ENCODE results near the gene CRLF1.
A peak's percentile ranks its signal among the peaks of the same experiment; 100 is the strongest.

Gene CRLF1

GRCh38 chr19:18637673-18638630 is 31.4 kb upstream of the CRLF1 start:
- Histone ChIP-seq H3K36me3 (replicated peaks; ENCODE audit: insufficient read depth, low read length) (no peaks in the 10 kb centered on the region), H4K20me1 (ENCODE audit: insufficient read depth, low read length) (no peaks in the 10 kb centered on the region), H3K9me2 (replicated peaks; ENCODE audit: insufficient read depth, low read length) (no peaks in the 10 kb centered on the region), H3K27me3 (replicated peaks; ENCODE audit: insufficient read depth, low read length) (no peaks in the 10 kb centered on the region), H3K4me1 (ENCODE audit: low read length) (peaks cover 23% of the 10 kb centered on the region), H3K9me3 (replicated peaks; ENCODE audit: insufficient read depth, low read length) (no peaks in the 10 kb centered on the region), H3K9ac (ENCODE audit: low read length) (peak overlapping the region; percentile 97; the same call in 1 of the 2 replicates), H3K79me2 (ENCODE audit: low read length) (peaks cover 37% of the 10 kb centered on the region), H3K4me2 (ENCODE audit: low read depth, low read length) (peak overlapping the region; percentile 99), H3K4me3 (ENCODE audit: low read length) (peak overlapping the region; percentile 98), H3K27ac (ENCODE audit: low read length) (no peak overlapping the region), H3F3A (ENCODE audit: insufficient read depth, low read length) (no peaks in the 10 kb centered on the region), H2AFZ (ENCODE audit: low read length) (no peak overlapping the region)
- DNase-seq, result peak; percentile 28
- TF ChIP-seq EZH2phosphoT487 (IDR thresholded peaks at IDR 0.05; ENCODE audit: low read length) (no peak), EZH2 (optimal IDR thresholded peaks at IDR 0.05; ENCODE audit: low read depth, low read length) (no peak)
- TF ChIP-seq, protein P1, sequence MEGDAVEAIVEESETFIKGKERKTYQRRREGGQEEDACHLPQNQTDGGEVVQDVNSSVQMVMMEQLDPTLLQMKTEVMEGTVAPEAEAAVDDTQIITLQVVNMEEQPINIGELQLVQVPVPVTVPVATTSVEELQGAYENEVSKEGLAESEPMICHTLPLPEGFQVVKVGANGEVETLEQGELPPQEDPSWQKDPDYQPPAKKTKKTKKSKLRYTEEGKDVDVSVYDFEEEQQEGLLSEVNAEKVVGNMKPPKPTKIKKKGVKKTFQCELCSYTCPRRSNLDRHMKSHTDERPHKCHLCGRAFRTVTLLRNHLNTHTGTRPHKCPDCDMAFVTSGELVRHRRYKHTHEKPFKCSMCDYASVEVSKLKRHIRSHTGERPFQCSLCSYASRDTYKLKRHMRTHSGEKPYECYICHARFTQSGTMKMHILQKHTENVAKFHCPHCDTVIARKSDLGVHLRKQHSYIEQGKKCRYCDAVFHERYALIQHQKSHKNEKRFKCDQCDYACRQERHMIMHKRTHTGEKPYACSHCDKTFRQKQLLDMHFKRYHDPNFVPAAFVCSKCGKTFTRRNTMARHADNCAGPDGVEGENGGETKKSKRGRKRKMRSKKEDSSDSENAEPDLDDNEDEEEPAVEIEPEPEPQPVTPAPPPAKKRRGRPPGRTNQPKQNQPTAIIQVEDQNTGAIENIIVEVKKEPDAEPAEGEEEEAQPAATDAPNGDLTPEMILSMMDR (IDR thresholded peaks at IDR 0.05; ENCODE audit: low read length), result no peak

- peak within 1 kb of the TSS; percentile 97 for H3K9ac ChIP-seq (ENCODE audit: low read length)
- H3K79me2 ChIP-seq (ENCODE audit: low read length), result peaks cover 37% of the 10 kb centered on the region
- no peaks in the 10 kb centered on the region for H4K20me1 ChIP-seq (ENCODE audit: insufficient read depth, low read length)
- H3K4me2 ChIP-seq (ENCODE audit: low read depth, low read length), result peak within 1 kb of the TSS; percentile 99
- H3K36me3 ChIP-seq (replicated peaks; ENCODE audit: insufficient read depth, low read length), result no peaks in the 10 kb centered on the region
- peaks cover 23% of the 10 kb centered on the region for H3K4me1 ChIP-seq (ENCODE audit: low read length)
- no peaks in the 10 kb centered on the region for H3K9me3 ChIP-seq (replicated peaks; ENCODE audit: insufficient read depth, low read length)
- H3K27ac ChIP-seq (ENCODE audit: low read length), result peak within 1 kb of the TSS; percentile 52; the same call in 1 of the 2 replicates
- DNase-seq, result no peak
- TF ChIP-seq EZH2 (optimal IDR thresholded peaks at IDR 0.05; ENCODE audit: low read depth, low read length) (no peak), EZH2phosphoT487 (IDR thresholded peaks at IDR 0.05; ENCODE audit: low read length) (no peak)
- TF ChIP-seq, protein P1 (IDR thresholded peaks at IDR 0.05; ENCODE audit: low read length), result no peak
- no peaks in the 10 kb centered on the region for H3K27me3 ChIP-seq (replicated peaks; ENCODE audit: insufficient read depth, low read length)
- H3F3A ChIP-seq (ENCODE audit: insufficient read depth, low read length), result no peaks in the 10 kb centered on the region
- H3K9me2 ChIP-seq (replicated peaks; ENCODE audit: insufficient read depth, low read length), result no peaks in the 10 kb centered on the region
- peak within 1 kb of the TSS; percentile 95 for H2AFZ ChIP-seq (ENCODE audit: low read length)
- H3K4me3 ChIP-seq (ENCODE audit: low read length), result peak within 1 kb of the TSS; percentile 98
Observed at GRCh38 chr19:18636969-18637629, 30.5 kb upstream of the CRLF1 start, which contains the start of gene KLHL26. Gene KLHL26 (plus strand): TSS chr19:18637028. CDS start chr19:18637055, 27 bp downstream.

DNA sequence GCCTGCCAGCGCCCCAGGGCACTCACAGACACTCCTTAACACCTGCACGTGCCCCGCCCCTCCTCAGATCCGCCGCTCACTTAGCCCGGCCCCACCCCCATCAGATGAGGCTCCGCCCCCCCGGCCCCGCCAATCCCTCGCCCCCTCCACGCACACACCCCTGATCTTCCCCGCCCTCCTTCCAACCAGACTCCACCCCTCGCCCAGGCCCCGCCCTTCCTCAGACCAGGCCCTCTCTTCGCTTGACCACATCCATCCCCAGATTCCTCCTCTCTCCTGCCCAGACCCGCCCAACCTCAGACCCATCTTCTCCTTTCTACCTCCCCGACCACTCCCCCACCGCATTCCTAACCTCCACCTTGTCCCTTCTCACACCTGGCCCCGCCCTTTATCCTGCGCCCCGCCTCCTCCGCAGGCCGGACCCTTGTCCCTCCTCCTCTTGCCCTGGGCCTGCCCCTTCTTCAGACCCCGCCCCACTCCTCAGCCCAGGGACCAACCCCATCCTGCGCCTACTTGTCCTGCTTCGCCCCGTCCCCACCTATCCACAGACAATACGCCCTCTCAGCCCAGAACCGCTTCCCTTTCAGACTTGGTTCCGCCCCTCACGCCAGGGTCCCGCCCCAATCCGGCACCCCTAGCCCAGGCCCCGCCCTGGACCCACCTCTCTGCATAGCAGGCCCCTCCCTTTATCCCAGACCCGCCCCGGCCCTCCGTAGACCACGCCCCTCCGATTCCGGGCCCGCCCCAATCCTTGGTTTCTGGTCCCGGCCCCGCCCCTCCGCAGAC is 29.8 kb upstream of the CRLF1 start:
- TF ChIP-seq EZH2phosphoT487 (IDR thresholded peaks at IDR 0.05; ENCODE audit: low read length) (no peak), EZH2 (optimal IDR thresholded peaks at IDR 0.05; ENCODE audit: low read depth, low read length) (no peak)
- TF ChIP-seq, protein P1 (IDR thresholded peaks at IDR 0.05; ENCODE audit: low read length), result no peak
- Histone ChIP-seq H3K9ac (ENCODE audit: low read length) (peak overlapping the region; percentile 38; the same call in 1 of the 2 replicates), H3K79me2 (ENCODE audit: low read length) (peaks cover 34% of the 10 kb centered on the region), H2AFZ (ENCODE audit: low read length) (peak overlapping the region; percentile 95), H4K20me1 (ENCODE audit: insufficient read depth, low read length) (no peaks in the 10 kb centered on the region), H3K9me2 (replicated peaks; ENCODE audit: insufficient read depth, low read length) (no peaks in the 10 kb centered on the region), H3K27ac (ENCODE audit: low read length) (peak overlapping the region; percentile 52; the same call in 1 of the 2 replicates), H3K4me3 (ENCODE audit: low read length) (peak overlapping the region; percentile 98), H3F3A (ENCODE audit: insufficient read depth, low read length) (no peaks in the 10 kb centered on the region), H3K4me1 (ENCODE audit: low read length) (peaks cover 23% of the 10 kb centered on the region), H3K36me3 (replicated peaks; ENCODE audit: insufficient read depth, low read length) (no peaks in the 10 kb centered on the region), H3K4me2 (ENCODE audit: low read depth, low read length) (peak overlapping the region; percentile 76), H3K9me3 (replicated peaks; ENCODE audit: insufficient read depth, low read length) (no peaks in the 10 kb centered on the region), H3K27me3 (replicated peaks; ENCODE audit: insufficient read depth, low read length) (no peaks in the 10 kb centered on the region)
- DNase-seq, result peak; percentile 92
